ENCODE measurements around the gene TNFAIP8.

The TNFAIP8 gene

GRCh38 chr5:119336845-119337580, 18.8 kb upstream of the TNFAIP8 start:
- no peaks in the 10 kb centered on the region for H3K36me3 ChIP-seq (ENCODE audit: control insufficient read depth, insufficient read depth, low read length)
- H3K4me1 ChIP-seq (ENCODE audit: control insufficient read depth, insufficient read depth, low read length, poor library complexity, severe bottlenecking): peaks cover 70% of the 10 kb centered on the region
- H3K9me3 ChIP-seq (ENCODE audit: control insufficient read depth, low read length): no peaks in the 10 kb centered on the region
- DNase-seq: no peak
- peak overlapping the region; percentile 63 for H3K4me3 ChIP-seq (ENCODE audit: insufficient read depth, low read depth, low read length, poor library complexity, severe bottlenecking)
- H3K27me3 ChIP-seq (replicated peaks; ENCODE audit: control insufficient read depth, insufficient read depth, low read length, poor library complexity, severe bottlenecking): no peaks in the 10 kb centered on the region
- H3K27ac ChIP-seq (ENCODE audit: insufficient read depth, low read length, poor library complexity, severe bottlenecking): peak overlapping the region; percentile 94

DNA sequence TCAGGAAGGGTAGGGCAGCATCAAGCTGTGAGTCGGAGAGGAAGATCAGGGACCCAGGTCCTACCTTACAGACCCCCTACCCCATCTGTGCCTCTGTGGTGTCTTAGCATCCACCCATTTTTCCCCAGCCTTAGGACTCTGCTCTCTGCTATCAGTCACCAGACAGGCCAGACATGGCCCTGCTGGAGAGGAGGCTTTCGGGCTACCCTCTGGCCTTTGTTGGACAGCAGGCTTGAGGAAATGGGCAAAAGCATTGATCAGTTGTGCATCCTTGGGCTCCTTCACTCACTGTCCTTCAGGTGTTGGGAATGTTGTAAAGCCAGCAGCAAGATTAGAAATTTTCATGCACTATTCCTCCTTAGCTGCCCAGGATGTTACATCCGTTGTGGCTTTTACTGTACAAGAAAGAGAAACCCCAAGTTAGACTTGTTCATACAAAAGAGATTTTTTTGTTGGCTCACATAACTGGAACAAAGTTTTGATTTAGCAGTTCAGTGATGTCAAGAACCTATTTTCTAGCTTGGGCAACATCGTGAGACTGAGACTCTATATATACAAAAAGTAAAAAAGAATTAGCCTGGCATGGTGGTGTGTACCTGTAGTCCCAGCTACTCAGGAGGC, 17.4 kb upstream of the TNFAIP8 start:
- peaks cover 72% of the 10 kb centered on the region for H3K4me1 ChIP-seq (ENCODE audit: control insufficient read depth, insufficient read depth, low read length, poor library complexity, severe bottlenecking)
- no peaks in the 10 kb centered on the region for H3K27me3 ChIP-seq (replicated peaks; ENCODE audit: control insufficient read depth, insufficient read depth, low read length, poor library complexity, severe bottlenecking)
- no peaks in the 10 kb centered on the region for H3K9me3 ChIP-seq (ENCODE audit: control insufficient read depth, low read length)
- no peaks in the 10 kb centered on the region for H3K36me3 ChIP-seq (ENCODE audit: control insufficient read depth, insufficient read depth, low read length)
- peak overlapping the region; percentile 4 for H3K4me3 ChIP-seq (ENCODE audit: insufficient read depth, low read depth, low read length, poor library complexity, severe bottlenecking)
- H3K27ac ChIP-seq (ENCODE audit: insufficient read depth, low read length, poor library complexity, severe bottlenecking): peak overlapping the region; percentile 94
- no peak for DNase-seq

DNA sequence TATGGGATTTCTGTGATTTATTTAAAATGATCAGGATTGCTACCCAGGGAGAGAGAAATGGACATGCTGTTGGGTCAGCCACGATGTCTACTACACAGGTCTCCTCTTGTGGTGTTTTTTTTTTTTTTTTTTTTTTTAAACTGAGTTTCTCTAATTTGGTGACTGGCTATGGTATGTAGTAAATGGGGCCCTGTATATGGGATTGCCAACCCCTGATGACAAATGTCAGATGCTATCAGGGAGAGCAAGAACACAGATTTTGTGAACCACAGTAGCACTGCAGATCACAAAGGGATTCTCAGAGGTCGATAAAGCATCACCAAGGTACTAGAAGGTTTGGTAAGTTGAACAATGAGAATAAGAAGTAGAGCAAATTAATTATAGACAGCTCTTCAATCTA, 16.5 kb upstream of the TNFAIP8 start:
- no peaks in the 10 kb centered on the region for H3K9me3 ChIP-seq (ENCODE audit: control insufficient read depth, low read length)
- H3K36me3 ChIP-seq (ENCODE audit: control insufficient read depth, insufficient read depth, low read length): no peaks in the 10 kb centered on the region
- no peak for DNase-seq
- no peaks in the 10 kb centered on the region for H3K27me3 ChIP-seq (replicated peaks; ENCODE audit: control insufficient read depth, insufficient read depth, low read length, poor library complexity, severe bottlenecking)
- no peak overlapping the region for H3K4me3 ChIP-seq (ENCODE audit: insufficient read depth, low read depth, low read length, poor library complexity, severe bottlenecking)
- peak overlapping the region; percentile 94 for H3K27ac ChIP-seq (ENCODE audit: insufficient read depth, low read length, poor library complexity, severe bottlenecking)
- peaks cover 81% of the 10 kb centered on the region for H3K4me1 ChIP-seq (ENCODE audit: control insufficient read depth, insufficient read depth, low read length, poor library complexity, severe bottlenecking)

DNA sequence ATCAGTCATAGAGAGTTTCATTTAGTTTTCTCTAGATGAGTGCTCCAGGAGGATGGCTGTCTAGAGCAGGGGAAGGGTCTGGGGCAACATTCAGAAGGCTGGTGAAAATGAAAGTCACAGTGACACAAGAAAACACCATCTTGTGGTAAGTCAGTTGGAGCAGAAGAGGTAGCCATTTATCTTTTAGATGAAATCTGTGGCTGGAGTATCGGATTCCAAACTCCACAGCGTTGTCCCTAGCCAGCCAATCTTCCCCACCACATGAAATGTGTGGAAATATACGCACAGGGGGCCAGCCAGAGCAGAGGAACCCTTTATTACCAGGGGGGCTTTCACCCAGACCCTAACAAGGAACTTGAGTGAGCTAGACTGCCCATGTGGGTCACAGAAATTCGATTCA, 15.9 kb upstream of the TNFAIP8 start:
- Histone ChIP-seq H3K27ac (ENCODE audit: insufficient read depth, low read length, poor library complexity, severe bottlenecking) (peak overlapping the region; percentile 94), H3K4me3 (ENCODE audit: insufficient read depth, low read depth, low read length, poor library complexity, severe bottlenecking) (peak overlapping the region; percentile 31), H3K27me3 (replicated peaks; ENCODE audit: control insufficient read depth, insufficient read depth, low read length, poor library complexity, severe bottlenecking) (no peaks in the 10 kb centered on the region), H3K36me3 (ENCODE audit: control insufficient read depth, insufficient read depth, low read length) (no peaks in the 10 kb centered on the region), H3K9me3 (ENCODE audit: control insufficient read depth, low read length) (no peaks in the 10 kb centered on the region), H3K4me1 (ENCODE audit: control insufficient read depth, insufficient read depth, low read length, poor library complexity, severe bottlenecking) (peaks cover 87% of the 10 kb centered on the region)
- DNase-seq: no peak

DNA sequence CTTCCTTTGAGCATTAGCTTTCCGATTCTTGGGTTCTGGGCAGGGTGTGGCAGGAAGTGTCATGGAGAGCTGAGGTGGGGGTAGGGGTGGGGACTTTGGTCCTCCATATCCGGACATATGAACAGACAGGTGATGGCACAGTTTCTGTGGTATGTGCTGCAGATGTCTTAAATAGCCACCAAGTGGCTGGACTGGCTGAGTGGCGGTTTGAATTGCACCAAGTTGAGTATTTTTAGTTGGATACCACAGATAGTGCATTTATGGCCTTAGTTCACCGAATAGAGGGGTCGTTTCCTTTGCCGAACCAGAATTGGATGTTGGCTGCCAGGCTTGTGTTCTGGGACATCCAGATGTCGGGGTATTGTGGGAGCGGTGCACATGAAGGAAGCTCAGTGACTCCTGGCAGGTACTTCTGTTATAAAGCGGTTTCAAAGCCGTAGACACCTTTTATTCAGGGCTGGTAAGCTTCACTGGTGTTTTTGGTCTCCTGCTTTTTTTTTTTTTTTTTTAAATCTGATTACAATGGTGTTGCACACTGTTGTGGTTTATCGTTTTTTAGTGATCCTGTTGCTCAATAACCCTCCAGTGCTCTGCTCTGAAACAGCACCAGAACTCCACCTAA, 15.1 kb upstream of the TNFAIP8 start:
- no peaks in the 10 kb centered on the region for H3K9me3 ChIP-seq (ENCODE audit: control insufficient read depth, low read length)
- peak overlapping the region; percentile 94 for H3K27ac ChIP-seq (ENCODE audit: insufficient read depth, low read length, poor library complexity, severe bottlenecking)
- H3K36me3 ChIP-seq (ENCODE audit: control insufficient read depth, insufficient read depth, low read length): no peaks in the 10 kb centered on the region
- H3K27me3 ChIP-seq (replicated peaks; ENCODE audit: control insufficient read depth, insufficient read depth, low read length, poor library complexity, severe bottlenecking): no peaks in the 10 kb centered on the region
- H3K4me1 ChIP-seq (ENCODE audit: control insufficient read depth, insufficient read depth, low read length, poor library complexity, severe bottlenecking): peaks cover 92% of the 10 kb centered on the region
- H3K4me3 ChIP-seq (ENCODE audit: insufficient read depth, low read depth, low read length, poor library complexity, severe bottlenecking): peak overlapping the region; percentile 31
- DNase-seq: peak; percentile 40 to 51 (median 51)

GRCh38 chr5:119341452-119342349, 14.1 kb upstream of the TNFAIP8 start:
- Histone ChIP-seq H3K9me3 (ENCODE audit: control insufficient read depth, low read length) (no peaks in the 10 kb centered on the region), H3K27ac (ENCODE audit: insufficient read depth, low read length, poor library complexity, severe bottlenecking) (peak overlapping the region; percentile 94), H3K36me3 (ENCODE audit: control insufficient read depth, insufficient read depth, low read length) (no peaks in the 10 kb centered on the region), H3K27me3 (replicated peaks; ENCODE audit: control insufficient read depth, insufficient read depth, low read length, poor library complexity, severe bottlenecking) (no peaks in the 10 kb centered on the region), H3K4me1 (ENCODE audit: control insufficient read depth, insufficient read depth, low read length, poor library complexity, severe bottlenecking) (peaks cover 91% of the 10 kb centered on the region), H3K4me3 (ENCODE audit: insufficient read depth, low read depth, low read length, poor library complexity, severe bottlenecking) (peak overlapping the region; percentile 31)
- no peak for DNase-seq

GRCh38 chr5:119342406-119342805, 13.4 kb upstream of the TNFAIP8 start:
- H3K4me3 ChIP-seq (ENCODE audit: insufficient read depth, low read depth, low read length, poor library complexity, severe bottlenecking): peak overlapping the region; percentile 31
- no peaks in the 10 kb centered on the region for H3K27me3 ChIP-seq (replicated peaks; ENCODE audit: control insufficient read depth, insufficient read depth, low read length, poor library complexity, severe bottlenecking)
- H3K9me3 ChIP-seq (ENCODE audit: control insufficient read depth, low read length): no peaks in the 10 kb centered on the region
- no peaks in the 10 kb centered on the region for H3K36me3 ChIP-seq (ENCODE audit: control insufficient read depth, insufficient read depth, low read length)
- peak overlapping the region; percentile 94 for H3K27ac ChIP-seq (ENCODE audit: insufficient read depth, low read length, poor library complexity, severe bottlenecking)
- peaks cover 90% of the 10 kb centered on the region for H3K4me1 ChIP-seq (ENCODE audit: control insufficient read depth, insufficient read depth, low read length, poor library complexity, severe bottlenecking)
- DNase-seq: no peak

- H3K4me3 ChIP-seq (ENCODE audit: insufficient read depth, low read depth, low read length, poor library complexity, severe bottlenecking): no peak overlapping the region
- no peaks in the 10 kb centered on the region for H3K9me3 ChIP-seq (ENCODE audit: control insufficient read depth, low read length)
- H3K36me3 ChIP-seq (ENCODE audit: control insufficient read depth, insufficient read depth, low read length): no peaks in the 10 kb centered on the region
- H3K4me1 ChIP-seq (ENCODE audit: control insufficient read depth, insufficient read depth, low read length, poor library complexity, severe bottlenecking): peaks cover 84% of the 10 kb centered on the region
- H3K27me3 ChIP-seq (replicated peaks; ENCODE audit: control insufficient read depth, insufficient read depth, low read length, poor library complexity, severe bottlenecking): no peaks in the 10 kb centered on the region
- DNase-seq: no peak
- peak overlapping the region; percentile 94 for H3K27ac ChIP-seq (ENCODE audit: insufficient read depth, low read length, poor library complexity, severe bottlenecking)
These were observed 12.8 kb upstream of the TNFAIP8 start for GRCh38 chr5:119343052-119343451.

- H3K4me3 ChIP-seq (ENCODE audit: insufficient read depth, low read depth, low read length, poor library complexity, severe bottlenecking): no peak overlapping the region
- peak in 2 of 3 donors; percentile 37 to 39 for DNase-seq
- no peaks in the 10 kb centered on the region for H3K36me3 ChIP-seq (ENCODE audit: control insufficient read depth, insufficient read depth, low read length)
- peaks cover 77% of the 10 kb centered on the region for H3K4me1 ChIP-seq (ENCODE audit: control insufficient read depth, insufficient read depth, low read length, poor library complexity, severe bottlenecking)
- no peaks in the 10 kb centered on the region for H3K27me3 ChIP-seq (replicated peaks; ENCODE audit: control insufficient read depth, insufficient read depth, low read length, poor library complexity, severe bottlenecking)
- H3K27ac ChIP-seq (ENCODE audit: insufficient read depth, low read length, poor library complexity, severe bottlenecking): peak overlapping the region; percentile 61
- no peaks in the 10 kb centered on the region for H3K9me3 ChIP-seq (ENCODE audit: control insufficient read depth, low read length)
These were observed 12.1 kb upstream of the TNFAIP8 start for GRCh38 chr5:119343766-119344165.

All from effector memory CD4-positive, alpha-beta T cell (primary cell).